Bronchial epithelial cell (primary cell): Measurements from ENCODE around the gene MTA1. TPM values are rescaled to one million over a fixed set of nuclear protein-coding genes. Genes with fewer than 3 reads are reported as not detected.

Source experiments
- DNase-seq: peaks from one replicate; pipeline ENCODE4 v3.0.0-alpha.2; 2010; ENCODE audit warnings: low read depth
- FAIRE-seq: peaks from 2 replicates; lab custom pipeline; 2011; peaks lifted over from hg19 to GRCh38; lab: Jason Lieb, UNC
- H3K27me3 ChIP-seq: 2 replicates; pipeline ENCODE4 v1.5.1; 2011; ENCODE audit warnings: low read length; ENCODE audit not compliant: control insufficient read depth, insufficient read depth
- H3K36me3 ChIP-seq: 2 replicates; pipeline ENCODE4 v1.5.1; 2011; ENCODE audit warnings: low read length; ENCODE audit not compliant: control insufficient read depth, insufficient read depth
- H3K4me3 ChIP-seq: 2 replicates; pipeline ENCODE4 v1.5.1; 2011; ENCODE audit warnings: mild to moderate bottlenecking, low read depth, low read length, control low read depth
- total RNA-seq: library from RNA; depleted of rRNA; stranded (reverse); fragments of >200 nt; gene quantifications from 2 replicates; pipeline ENCODE4 v1.2.1, GENCODE V29; 2014
- TF ChIP-seq, protein P1 (sequence below): IDR thresholded peaks from 2 replicates; pipeline ENCODE4 v1.5.1; 2011; ENCODE audit warnings: mild to moderate bottlenecking, moderate library complexity, low read length, control low read depth, inconsistent platforms; ENCODE audit not compliant: insufficient read depth, severe bottlenecking

MTA1 gene
- total RNA-seq, 1 donor from 2014 or later, result 25.5 TPM

DNA sequence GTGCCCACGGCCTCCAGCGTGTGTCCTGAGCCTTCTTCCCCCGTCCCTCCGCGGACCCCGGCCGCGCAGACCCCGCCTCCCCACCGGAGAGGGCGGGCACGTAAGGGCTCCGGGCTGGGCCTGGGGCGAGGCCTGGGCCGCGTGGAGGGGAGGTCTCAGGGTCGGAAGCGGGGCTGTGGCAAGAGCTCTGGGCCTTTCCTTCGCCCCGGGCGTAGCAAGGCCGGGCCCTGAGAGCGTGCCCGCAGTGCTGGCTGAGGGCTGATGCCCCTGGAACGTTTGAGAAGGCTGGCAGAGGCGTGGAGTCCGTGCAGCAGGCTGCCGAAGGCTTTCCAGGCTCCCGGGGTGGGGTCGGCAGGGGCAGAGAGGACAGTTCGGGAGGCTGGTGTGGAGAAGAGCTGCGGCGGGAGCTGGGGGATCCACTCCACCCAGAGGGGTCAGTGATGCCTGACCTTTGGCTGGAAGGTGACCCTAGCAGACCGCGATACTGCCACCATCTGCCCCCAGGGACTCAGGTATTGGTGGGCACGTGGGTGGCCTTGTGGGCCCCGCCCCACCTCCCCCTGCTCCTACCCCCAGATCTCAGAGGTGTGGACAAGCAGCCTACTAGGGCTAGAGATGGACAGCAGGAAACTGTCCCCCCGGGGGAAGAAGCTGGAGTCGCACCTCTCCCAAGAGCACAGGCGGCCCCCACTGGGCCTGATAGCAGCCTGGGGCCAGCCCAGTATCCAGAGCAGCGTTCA is 20.7 kb upstream of the MTA1 start:
- no peak for FAIRE-seq
- H3K27me3 ChIP-seq, result no peaks in the 10 kb centered on the region
- peak overlapping the region; percentile 83 for H3K4me3 ChIP-seq
- DNase-seq, result no peak
- TF ChIP-seq, protein P1, sequence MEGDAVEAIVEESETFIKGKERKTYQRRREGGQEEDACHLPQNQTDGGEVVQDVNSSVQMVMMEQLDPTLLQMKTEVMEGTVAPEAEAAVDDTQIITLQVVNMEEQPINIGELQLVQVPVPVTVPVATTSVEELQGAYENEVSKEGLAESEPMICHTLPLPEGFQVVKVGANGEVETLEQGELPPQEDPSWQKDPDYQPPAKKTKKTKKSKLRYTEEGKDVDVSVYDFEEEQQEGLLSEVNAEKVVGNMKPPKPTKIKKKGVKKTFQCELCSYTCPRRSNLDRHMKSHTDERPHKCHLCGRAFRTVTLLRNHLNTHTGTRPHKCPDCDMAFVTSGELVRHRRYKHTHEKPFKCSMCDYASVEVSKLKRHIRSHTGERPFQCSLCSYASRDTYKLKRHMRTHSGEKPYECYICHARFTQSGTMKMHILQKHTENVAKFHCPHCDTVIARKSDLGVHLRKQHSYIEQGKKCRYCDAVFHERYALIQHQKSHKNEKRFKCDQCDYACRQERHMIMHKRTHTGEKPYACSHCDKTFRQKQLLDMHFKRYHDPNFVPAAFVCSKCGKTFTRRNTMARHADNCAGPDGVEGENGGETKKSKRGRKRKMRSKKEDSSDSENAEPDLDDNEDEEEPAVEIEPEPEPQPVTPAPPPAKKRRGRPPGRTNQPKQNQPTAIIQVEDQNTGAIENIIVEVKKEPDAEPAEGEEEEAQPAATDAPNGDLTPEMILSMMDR, result no peak
- H3K36me3 ChIP-seq, result peaks cover 13% of the 10 kb centered on the region

DNA sequence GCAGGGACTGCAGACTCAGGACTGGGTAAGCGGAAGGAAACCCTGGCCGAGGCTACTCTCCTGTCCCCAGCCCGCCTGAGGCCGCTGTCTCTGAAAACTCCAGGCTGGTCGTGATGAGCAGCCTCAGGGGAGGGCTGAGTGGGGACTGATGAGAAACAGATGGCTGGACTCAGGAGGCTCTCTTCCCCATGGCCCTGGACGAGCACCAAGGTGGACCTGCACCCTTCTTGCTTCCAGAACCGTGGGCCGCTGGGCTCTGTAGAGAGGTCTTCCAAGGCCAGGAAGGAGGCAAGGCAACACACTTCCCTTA is 20.2 kb upstream of the MTA1 start:
- no peak for FAIRE-seq
- Histone ChIP-seq H3K27me3 (no peaks in the 10 kb centered on the region), H3K4me3 (no peak overlapping the region), H3K36me3 (peaks cover 13% of the 10 kb centered on the region)
- DNase-seq, result no peak
- TF ChIP-seq, protein P1, result no peak

DNA sequence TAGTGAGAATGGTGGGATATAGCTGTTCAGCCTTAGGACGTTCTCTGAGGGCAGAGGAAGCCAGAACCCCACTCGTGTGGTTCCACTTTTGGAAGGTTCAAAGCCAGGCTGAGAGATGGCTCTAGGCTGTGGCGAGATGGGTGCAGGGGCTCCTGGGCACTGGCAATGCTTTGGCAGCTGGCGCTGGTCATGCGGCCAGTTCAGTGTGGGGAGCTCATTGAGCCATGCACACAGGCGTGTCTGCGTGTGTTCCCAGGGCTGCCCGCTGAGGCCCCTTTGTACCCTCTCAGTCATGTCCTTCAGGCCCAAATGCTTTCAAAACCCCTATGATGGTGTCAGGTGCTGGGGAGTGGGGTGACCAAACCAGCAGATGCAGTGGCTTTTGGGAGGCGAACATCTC is 19.6 kb upstream of the MTA1 start:
- H3K36me3 ChIP-seq, result peaks cover 13% of the 10 kb centered on the region
- TF ChIP-seq, protein P1, result no peak
- DNase-seq (no peak), FAIRE-seq (no peak)
- H3K4me3 ChIP-seq, result no peak overlapping the region
- no peaks in the 10 kb centered on the region for H3K27me3 ChIP-seq

DNA sequence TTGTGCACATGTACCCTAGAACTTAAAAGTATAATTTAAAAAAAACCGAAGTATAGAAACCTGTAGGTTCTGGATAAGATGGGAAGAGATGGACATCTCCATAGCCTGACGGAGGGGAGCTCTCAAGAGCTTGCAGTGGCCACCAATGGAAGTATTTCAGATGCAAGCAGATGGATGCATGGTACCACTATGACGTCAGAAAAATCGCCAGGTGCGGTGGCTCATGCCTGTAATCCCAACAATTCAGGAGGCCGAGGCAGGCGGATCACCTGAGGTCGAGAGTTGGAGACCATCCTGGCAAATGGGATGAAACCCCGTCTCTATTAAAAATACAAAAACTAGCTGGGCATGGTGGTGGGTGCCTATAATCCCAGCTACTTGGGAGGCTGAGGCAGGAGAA is 17.9 kb upstream of the MTA1 start:
- H3K4me3 ChIP-seq, result no peak overlapping the region
- H3K27me3 ChIP-seq, result no peaks in the 10 kb centered on the region
- no peak for FAIRE-seq
- H3K36me3 ChIP-seq, result peaks cover 13% of the 10 kb centered on the region
- TF ChIP-seq, protein P1, result no peak
- DNase-seq, result no peak

DNA sequence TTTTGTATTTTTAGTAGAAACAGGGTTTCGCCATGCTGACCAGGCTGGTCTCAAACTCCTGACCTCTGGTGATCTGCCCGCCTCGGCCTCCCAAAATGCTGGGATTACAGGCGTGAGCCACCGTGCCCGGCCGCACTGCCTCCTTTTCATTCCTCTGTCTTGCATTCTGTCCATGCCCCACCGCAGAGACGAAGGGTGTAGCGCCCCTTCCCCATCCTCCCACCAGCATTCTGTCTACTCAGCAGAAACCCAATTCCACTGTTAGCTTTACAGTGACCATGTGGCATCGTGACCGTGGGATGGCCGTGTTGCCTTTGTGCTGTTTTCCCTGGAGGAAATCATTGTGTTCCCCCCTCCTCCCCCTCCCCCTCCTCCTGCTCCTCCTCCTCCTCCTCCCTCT is 11.0 kb upstream of the MTA1 start:
- TF ChIP-seq, protein P1, result no peak
- H3K4me3 ChIP-seq, result no peak overlapping the region
- no peak for DNase-seq
- no peak for FAIRE-seq
- H3K27me3 ChIP-seq, result peaks cover 5% of the 10 kb centered on the region
- H3K36me3 ChIP-seq, result no peaks in the 10 kb centered on the region

DNA sequence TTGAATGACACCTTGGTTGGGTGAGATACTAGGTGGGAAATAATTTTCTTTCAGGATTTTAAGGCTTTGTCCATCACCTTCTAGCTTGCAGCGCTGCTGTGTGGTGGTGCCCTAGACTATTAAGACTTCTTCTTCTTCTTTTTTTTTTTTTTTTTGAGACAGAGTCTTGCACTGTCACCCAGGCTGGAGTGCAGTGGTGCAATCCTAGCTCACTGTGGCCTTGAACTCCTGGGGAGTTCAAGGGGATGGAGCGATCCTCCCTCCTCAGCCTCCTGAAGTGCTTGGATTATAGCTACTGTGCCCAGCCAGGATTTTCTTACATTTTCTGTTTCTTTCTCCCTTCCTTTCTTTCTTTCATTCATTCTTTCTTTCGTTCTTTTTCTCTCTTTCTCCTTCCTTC is 10.3 kb upstream of the MTA1 start:
- no peak for FAIRE-seq
- TF ChIP-seq, protein P1, result no peak

More for the DNA sequence above, 10.3 kb upstream of the MTA1 start:
- no peak for DNase-seq
- no peaks in the 10 kb centered on the region for H3K36me3 ChIP-seq
- H3K27me3 ChIP-seq, result peaks cover 5% of the 10 kb centered on the region
- no peak overlapping the region for H3K4me3 ChIP-seq
